ENCODE results near the gene ORM2.
A peak's percentile ranks its signal among the peaks of the same experiment; 100 is the strongest.
"Not testable (repeated sequence)": the region's sequence is repeated elsewhere in the genome, so short reads cannot be mapped to it uniquely, and the experiment has no call there.

Gene ORM2

GRCh38 chr9:114314881-114315722 lies 14.6 kb upstream of the ORM2 start:
- peak; percentile 15 for DNase-seq

GRCh38 chr9:114315723-114316363 lies 13.8 kb upstream of the ORM2 start:
- no peak for DNase-seq

- peak; percentile 87 for DNase-seq
These were observed 13.0 kb upstream of the ORM2 start for GRCh38 chr9:114316605-114317230.

GRCh38 chr9:114317665-114318357 lies 11.9 kb upstream of the ORM2 start:
- no peak for DNase-seq

- DNase-seq, result no peak
These were observed 11.3 kb upstream of the ORM2 start for GRCh38 chr9:114318416-114318815.

- no peak for DNase-seq
These were observed 10.5 kb upstream of the ORM2 start for GRCh38 chr9:114319147-114319546.

GRCh38 chr9:114320710-114321109 lies 9.0 kb upstream of the ORM2 start:
- not testable (repeated sequence) for DNase-seq

GRCh38 chr9:114321759-114322158 lies 7.9 kb upstream of the ORM2 start:
- DNase-seq, result no peak

GRCh38 chr9:114322160-114322818 lies 7.4 kb upstream of the ORM2 start:
- DNase-seq, result not testable (repeated sequence)

GRCh38 chr9:114322831-114323531 lies 6.7 kb upstream of the ORM2 start, which contains the start of gene ORM1:
Gene ORM1, plus strand, starts transcription at chr9:114323098. Its CDS starts 36 bp downstream, at chr9:114323134.
- not testable (repeated sequence) for DNase-seq

GRCh38 chr9:114323849-114324248 lies 5.8 kb upstream of the ORM2 start:
- DNase-seq, result not testable (repeated sequence)

GRCh38 chr9:114324492-114324891 lies 5.2 kb upstream of the ORM2 start:
- DNase-seq, result no peak

- DNase-seq, result not testable (repeated sequence)
These were observed 4.7 kb upstream of the ORM2 start for GRCh38 chr9:114324965-114325364.

- not testable (repeated sequence) for DNase-seq
These were observed 3.9 kb upstream of the ORM2 start for GRCh38 chr9:114325684-114326254.

GRCh38 chr9:114327749-114328148 lies 1.9 kb upstream of the ORM2 start:
- DNase-seq, result no peak

- not testable (repeated sequence) for DNase-seq
These were observed 1.3 kb upstream of the ORM2 start for GRCh38 chr9:114328357-114328820.

GRCh38 chr9:114328937-114329624 lies 588 bp upstream of the ORM2 start:
- not testable (repeated sequence) for DNase-seq

- no peak for DNase-seq
These were observed 967 bp downstream of the ORM2 start for GRCh38 chr9:114330636-114331035.

GRCh38 chr9:114331229-114332195 lies 1.8 kb downstream of the ORM2 start:
- DNase-seq, result not testable (repeated sequence)

All from DMS 273 treated with DMSO at 0.1 percent for 48 hours (cell line).